HEK293 (cell line): ENCODE measurements around the gene IL1A.

ENCODE experiments used
- CTCF ChIA-PET: fragments of 350-600 bp; formaldehyde crosslinking; extraction: SDS; loops from one replicate; lab custom pipeline; 2021; ENCODE audit warnings: antibody characterized with exemption; lab: Yijun Ruan, JAX
- POLR2A ChIA-PET: fragments of 300-600 bp; formaldehyde crosslinking; extraction: SDS; loops from one replicate; lab custom pipeline; 2020; ENCODE audit warnings: antibody characterized with exemption, inconsistent platforms; lab: Yijun Ruan, JAX
- H3K27ac ChIP-seq: fragments of 200-500 bp; sonication (Bioruptor generic); 2 replicates; pipeline ENCODE4 v1.5.1; 2014; ENCODE audit warnings: low read depth, low read length, control low read depth, inconsistent platforms; ENCODE audit errors: extremely low read depth
- H3K36me3 ChIP-seq, 2 experiments: fragments of 200-500 bp in 1 of 2; sonication (Bioruptor generic) in 1 of 2; 1 replicate in 1 of 2; 2 replicates in 1 of 2; pipeline ENCODE4 v1.5.1; 2014 to 2017; ENCODE audit warnings: inconsistent platforms in 2 of 2, low read length in 2 of 2; ENCODE audit not compliant: control insufficient read depth in 2 of 2, insufficient read depth in 1 of 2
- H3K4me1 ChIP-seq: fragments of 200-500 bp; sonication (Bioruptor generic); 2 replicates; pipeline ENCODE4 v1.5.1; 2014; ENCODE audit warnings: mild to moderate bottlenecking, low read length, inconsistent platforms; ENCODE audit not compliant: control insufficient read depth, insufficient read depth
- H3K4me3 ChIP-seq: 2 replicates; pipeline ENCODE4 v1.5.1; 2011; ENCODE audit warnings: low read depth, mild to moderate bottlenecking, control low read depth, low read length, moderate library complexity
- H3K9me3 ChIP-seq: fragments of 200-500 bp; sonication (Bioruptor generic); 2 replicates; pipeline ENCODE4 v1.5.1; 2014; ENCODE audit warnings: low read depth, low read length, inconsistent platforms; ENCODE audit not compliant: control insufficient read depth, insufficient read depth
- MEIS1 ChIP-seq: sonication (generic); formaldehyde crosslinking; IDR thresholded peaks from 2 replicates; pipeline ENCODE4 v1.8.1; 2022; ENCODE audit warnings: missing genetic modification reagents, mild to moderate bottlenecking, borderline replicate concordance
- MYNN ChIP-seq: fragments of 450-650 bp; formaldehyde crosslinking; IDR thresholded peaks from 2 replicates; pipeline ENCODE4 v1.5.1; 2016; ENCODE audit warnings: missing biosample characterization, missing genetic modification characterization, borderline replicate concordance
- MZF1 ChIP-seq: fragments of 450-650 bp; formaldehyde crosslinking; IDR thresholded peaks from 2 replicates; pipeline ENCODE4 v1.5.1; 2017; ENCODE audit warnings: missing biosample characterization, missing genetic modification characterization, borderline replicate concordance
- OSR2 ChIP-seq: fragments of 450-650 bp; formaldehyde crosslinking; IDR thresholded peaks from 2 replicates; pipeline ENCODE4 v1.5.1; 2016; ENCODE audit warnings: missing biosample characterization, missing genetic modification characterization
- PATZ1 ChIP-seq: fragments of 450-650 bp; formaldehyde crosslinking; IDR thresholded peaks from 2 replicates; pipeline ENCODE4 v1.5.1; 2016; ENCODE audit warnings: missing biosample characterization, missing genetic modification characterization
- PRDM10 ChIP-seq: fragments of 450-650 bp; formaldehyde crosslinking; IDR thresholded peaks from 2 replicates; pipeline ENCODE4 v1.5.1; 2016; ENCODE audit warnings: missing biosample characterization, missing genetic modification characterization
- RBAK ChIP-seq: fragments of 450-650 bp; formaldehyde crosslinking; IDR thresholded peaks from 2 replicates; pipeline ENCODE4 v1.5.1; 2016; ENCODE audit warnings: missing biosample characterization, missing genetic modification characterization
- SCRT2 ChIP-seq: fragments of 450-650 bp; formaldehyde crosslinking; IDR thresholded peaks from 2 replicates; pipeline ENCODE4 v1.5.1; 2016; ENCODE audit warnings: missing biosample characterization, missing genetic modification characterization
- ZBTB21 ChIP-seq: fragments of 450-650 bp; formaldehyde crosslinking; IDR thresholded peaks from 2 replicates; pipeline ENCODE4 v1.5.1; 2017; ENCODE audit warnings: missing biosample characterization, missing genetic modification characterization
- ZFHX2 ChIP-seq: fragments of 450-650 bp; formaldehyde crosslinking; conservative IDR thresholded peaks from 2 replicates; pipeline ENCODE4 v1.5.1; 2016; ENCODE audit warnings: missing biosample characterization, missing genetic modification characterization
- ZNF488 ChIP-seq: fragments of 450-650 bp; formaldehyde crosslinking; IDR thresholded peaks from 2 replicates; pipeline ENCODE4 v1.5.1; 2016; ENCODE audit warnings: missing biosample characterization, missing genetic modification characterization
- ZNF571 ChIP-seq: fragments of 450-650 bp; formaldehyde crosslinking; IDR thresholded peaks from 2 replicates; pipeline ENCODE4 v1.5.0; 2017; ENCODE audit warnings: missing biosample characterization, missing genetic modification characterization
- ZNF621 ChIP-seq: fragments of 450-650 bp; formaldehyde crosslinking; IDR thresholded peaks from 2 replicates; pipeline ENCODE4 v1.5.1; 2017; ENCODE audit warnings: missing biosample characterization, missing genetic modification characterization
- ZNF623 ChIP-seq: fragments of 450-650 bp; formaldehyde crosslinking; IDR thresholded peaks from 2 replicates; pipeline ENCODE4 v1.5.1; 2016; ENCODE audit warnings: missing biosample characterization, missing genetic modification characterization
- ZNF626 ChIP-seq: fragments of 450-650 bp; sonication (Bioruptor Pico); formaldehyde crosslinking; IDR thresholded peaks from 2 replicates; pipeline ENCODE4 v1.5.1; 2018; ENCODE audit warnings: missing biosample characterization, missing genetic modification characterization, inconsistent platforms
- ZNF677 ChIP-seq: fragments of 450-650 bp; IDR thresholded peaks from 2 replicates; pipeline ENCODE4 v1.5.0; 2018; ENCODE audit warnings: missing biosample characterization, mild to moderate bottlenecking, missing genetic modification characterization, moderate library complexity
- ZSCAN4 ChIP-seq: fragments of 450-650 bp; formaldehyde crosslinking; IDR thresholded peaks from 2 replicates; pipeline ENCODE4 v1.5.1; 2017; ENCODE audit warnings: missing biosample characterization, missing genetic modification characterization

The IL1A gene

GRCh38 chr2:112818094-112818902, 34.0 kb upstream of the IL1A start (continued):
- TF ChIP-seq SCRT2 (tag by site-specific recombination) (no peak), ZBTB21 (tag by site-specific recombination) (no peak), MZF1 (tag by site-specific recombination) (no peak), OSR2 (tag by site-specific recombination) (no peak)

GRCh38 chr2:112817082-112817689, 32.9 kb upstream of the IL1A start:
- Histone ChIP-seq H3K9me3 (no peaks in the 10 kb centered on the region), H3K4me1 (no peaks in the 10 kb centered on the region), H3K4me3 (no peak overlapping the region), H3K27ac (no peak overlapping the region), H3K36me3 (no peaks in the 10 kb centered on the region)
- CTCF ChIA-PET = interaction anchor here (0.6 to 1.8 kb wide), 2 partner anchors 67 to 696 kb away, joined by 3 to 4 read pairs; no protein-coding TSS in a partner anchor
- TF ChIP-seq MYNN (no peak), PRDM10 (tag by site-specific recombination) (no peak), ZSCAN4 (no peak), MEIS1 (CRISPR knock-in tag) (no peak), ZNF621 (tag by site-specific recombination) (no peak), RBAK (tag by site-specific recombination) (no peak), ZNF677 (no peak), ZFHX2 (no peak), ZNF623 (tag by site-specific recombination) (no peak)
- POLR2A ChIA-PET = no interaction called here

- H3K36me3 ChIP-seq = no peaks in the 10 kb centered on the region
- TF ChIP-seq ZNF626 (tag by site-specific recombination) = no peak
- no peak for TF ChIP-seq PATZ1 (tag by site-specific recombination)
- TF ChIP-seq ZNF571 = no peak
- no peak for TF ChIP-seq ZNF488 (tag by site-specific recombination)
- no peak for TF ChIP-seq ZNF621 (tag by site-specific recombination)
- no peak overlapping the region for H3K4me3 ChIP-seq
- CTCF ChIA-PET = interaction anchor here (0.6 to 1.1 kb wide), 2 partner anchors 48 to 64 kb away, joined by 3 to 5 read pairs; no protein-coding TSS in a partner anchor
- no peaks in the 10 kb centered on the region for H3K9me3 ChIP-seq
- no peak overlapping the region for H3K27ac ChIP-seq
- H3K4me1 ChIP-seq = no peaks in the 10 kb centered on the region
- POLR2A ChIA-PET = no interaction called here
Observed at GRCh38 chr2:112814278-112814677, 30.0 kb upstream of the IL1A start.
